GM12878 (cell line): ENCODE measurements around the gene HASPIN. TPM values are rescaled to one million over a fixed set of nuclear protein-coding genes. Genes with fewer than 3 reads are reported as not detected.

ENCODE experiments used
- ATAC-seq: fragments of 200-7000 bp; cut with Tn5 transposase; 3 replicates; pipeline ENCODE4 v1.9.1; 2020; ENCODE audit warnings: mild to moderate bottlenecking, moderate library complexity
- BruUV-seq: library from RNA; stranded (reverse); fragments of 400-500 nt; replicated peaks from 2 replicates; lab custom pipeline; 2021; lab: Mats Ljungman, UMichigan
- CTCF ChIA-PET: fragments of 300-600 bp; sonication (Branson Sonifier 250); formaldehyde crosslinking; extraction: SDS; loops from one replicate; lab custom pipeline; 2021; ENCODE audit warnings: inconsistent platforms; lab: Yijun Ruan, JAX
- POLR2A ChIA-PET: fragments of 350-600 bp; formaldehyde crosslinking; extraction: SDS; loops from one replicate; lab custom pipeline; 2021; ENCODE audit warnings: inconsistent platforms; lab: Charles Lee
- RAD21 ChIA-PET: fragments of 300-600 bp; sonication (Branson Sonifier 250); formaldehyde crosslinking; loops from one replicate; lab custom pipeline; 2023; ENCODE audit warnings: antibody characterized with exemption; ENCODE audit not compliant: unreplicated experiment; lab: Charles Lee
- SMC1A ChIA-PET: fragments of 300-600 bp; sonication (Branson Sonifier 250); formaldehyde crosslinking; loops from one replicate; lab custom pipeline; 2023; ENCODE audit not compliant: unreplicated experiment, uncharacterized antibody; lab: Charles Lee
- DNase-seq: peaks from one replicate; pipeline ENCODE4 v3.0.0-alpha.2; 2011; ENCODE audit warnings: low read depth, low spot score
- FAIRE-seq: peaks from 3 replicates; lab custom pipeline; 2011; peaks lifted over from hg19 to GRCh38; lab: Jason Lieb, UNC
- H2AFZ ChIP-seq: 2 replicates; pipeline ENCODE4 v1.6.0; 2011; ENCODE audit warnings: low read depth, low read length, control low read depth; ENCODE audit not compliant: control insufficient read depth
- H3K27ac ChIP-seq: 2 replicates; pipeline ENCODE4 v1.5.1; 2011; ENCODE audit warnings: control low read depth; ENCODE audit not compliant: control insufficient read depth, insufficient read depth
- H3K27me3 ChIP-seq, 2 experiments: replicated peaks in 1 of 2; 2 replicates each; pipeline versions ENCODE4 v1.6.0 to v1.6.1; 2011; ENCODE audit warnings: low read length in 1 of 2; ENCODE audit not compliant: control insufficient read depth in 2 of 2, insufficient read depth in 2 of 2
- H3K36me3 ChIP-seq, 2 experiments: 2 replicates each; pipeline ENCODE4 v1.5.1; 2011; ENCODE audit warnings: low read length in 1 of 2; ENCODE audit not compliant: control insufficient read depth in 2 of 2, insufficient read depth in 2 of 2
- H3K4me1 ChIP-seq: 2 replicates; pipeline ENCODE4 v1.6.1; 2011; ENCODE audit warnings: mild to moderate bottlenecking, low read length, moderate library complexity, mixed read lengths; ENCODE audit not compliant: control insufficient read depth, insufficient read depth
- H3K4me2 ChIP-seq: 2 replicates; pipeline ENCODE4 v1.6.0; 2011; ENCODE audit warnings: control low read depth; ENCODE audit not compliant: control insufficient read depth, insufficient read depth
- H3K4me3 ChIP-seq: fragments of 200-600 bp; sonication (generic); 2 replicates; pipeline ENCODE4 v1.5.1; 2016
- H3K79me2 ChIP-seq: 2 replicates; pipeline ENCODE4 v1.6.0; 2011; ENCODE audit warnings: low read length; ENCODE audit not compliant: control insufficient read depth, insufficient read depth
- H3K9ac ChIP-seq: 2 replicates; pipeline ENCODE4 v1.8.0; 2011; ENCODE audit warnings: low read length, control low read depth, mixed read lengths; ENCODE audit not compliant: control insufficient read depth, insufficient read depth
- H3K9me3 ChIP-seq: replicated peaks from 3 replicates; pipeline ENCODE4 v1.5.1; 2011; ENCODE audit warnings: mild to moderate bottlenecking, low read length; ENCODE audit not compliant: control insufficient read depth, insufficient read depth
- H4K20me1 ChIP-seq: 2 replicates; pipeline ENCODE4 v1.6.0; 2011; ENCODE audit not compliant: control insufficient read depth, insufficient read depth
- CBX3 ChIP-seq: fragments of 200-600 bp; sonication (generic); IDR thresholded peaks from 2 replicates; pipeline ENCODE4 v1.6.1; 2016; ENCODE audit warnings: low read depth, borderline replicate concordance
- CTCF ChIP-seq, 3 experiments: IDR thresholded peaks in 2 of 3; conservative IDR thresholded peaks in 1 of 3; 2 replicates each; pipeline ENCODE4 v1.5.1; 2011; ENCODE audit warnings: low read depth in 3 of 3, low read length in 3 of 3, mild to moderate bottlenecking in 3 of 3, control low read depth in 2 of 3, moderate library complexity in 2 of 3, inconsistent platforms in 1 of 3, mixed read lengths in 1 of 3; ENCODE audit not compliant: control insufficient read depth in 2 of 3, insufficient read depth in 1 of 3; ENCODE audit errors: extremely low read depth in 1 of 3
- EED ChIP-seq: sonication (generic); IDR thresholded peaks from 2 replicates; pipeline ENCODE4 v1.6.1; 2016; ENCODE audit warnings: antibody characterized with exemption, low read depth
- ETV6 ChIP-seq, 2 experiments: fragments of 450-650 bp in 1 of 2; IDR thresholded peaks in 1 of 2; conservative IDR thresholded peaks in 1 of 2; 2 replicates each; pipeline ENCODE4 v1.6.1; 2014; ENCODE audit warnings: antibody characterized with exemption in 1 of 2, borderline replicate concordance in 1 of 2, low read depth in 1 of 2, mild to moderate bottlenecking in 1 of 2, moderate library complexity in 1 of 2
- GABPA ChIP-seq: IDR thresholded peaks from 2 replicates; pipeline ENCODE4 v1.6.1; 2014; ENCODE audit warnings: antibody characterized with exemption, low read depth, mild to moderate bottlenecking, inconsistent platforms
- JUNB ChIP-seq: IDR thresholded peaks from 2 replicates; pipeline ENCODE4 v1.6.1; 2016; ENCODE audit warnings: antibody characterized with exemption, mild to moderate bottlenecking
- MXI1 ChIP-seq: fragments of 150-350 bp; IDR thresholded peaks from 2 replicates; pipeline ENCODE4 v1.6.1; 2011; ENCODE audit warnings: low read depth, mild to moderate bottlenecking, inconsistent platforms, low read length, improper control_type of control experiment
- NBN ChIP-seq: fragments of 450-650 bp; IDR thresholded peaks from 2 replicates; pipeline ENCODE4 v1.6.1; 2016
- NR2F1 ChIP-seq: fragments of 450-650 bp; conservative IDR thresholded peaks from 2 replicates; pipeline ENCODE4 v1.6.1; 2017; ENCODE audit warnings: mild to moderate bottlenecking
- POLR2A ChIP-seq: IDR thresholded peaks from 2 replicates; pipeline ENCODE4 v1.6.1; 2011; ENCODE audit warnings: low read depth, mild to moderate bottlenecking, low read length
- RUNX3 ChIP-seq: IDR thresholded peaks from 2 replicates; pipeline ENCODE4 v1.6.1; 2012; ENCODE audit warnings: low read length, inconsistent platforms
- TCF12 ChIP-seq: IDR thresholded peaks from 2 replicates; pipeline ENCODE4 v1.6.1; 2011; ENCODE audit warnings: low read depth, mild to moderate bottlenecking, low read length
- USF1 ChIP-seq: IDR thresholded peaks from 2 replicates; pipeline ENCODE4 v1.6.1; 2011; ENCODE audit warnings: borderline replicate concordance, low read depth, mild to moderate bottlenecking, moderate library complexity, mixed read lengths, low read length; ENCODE audit not compliant: insufficient read depth; ENCODE audit errors: extremely low read length
- WGBS: methylation state at CpG from one replicate; pipeline ENCODE4 v1.1.6; 2016; ENCODE audit warnings: low lambda C conversion rate; ENCODE audit not compliant: insufficient replicate concordance, insufficient coverage; ENCODE audit errors: missing lambda C conversion rate; 5-methylcytosine and 5-hydroxymethylcytosine counted together
- in situ Hi-C: fragments of 300-500 bp; cut with MboI; formaldehyde crosslinking; loops from 9 replicates; pipeline ENCODE4 v1.14.3; 2018; ENCODE audit warnings: mixed read lengths
- intact Hi-C: fragments of 100-400 bp; cut with micrococcal nuclease; formaldehyde crosslinking; loops from one replicate; pipeline ENCODE4 v1.14.2; 2022; ENCODE audit not compliant: unreplicated experiment
- polyA plus RNA-seq, 11 experiments: library from polyadenylated mRNA; depleted of rRNA in 4 of 11; unstranded in 6 of 11; stranded (reverse) in 5 of 11; fragments of >200 nt; fragmentation: Nextera tagmentation in 4 of 11; fragmentation: Illumina TruSeq in 1 of 11; extraction: Ambion mirVana in 4 of 11; extraction: Trizol in 1 of 11; gene quantifications; 1 replicate in 1 of 11; 2 replicates in 10 of 11; pipeline versions ENCODE4 v1.2.1 to v1.2.3, GENCODE V29; 2011 to 2016; ENCODE audit warnings: inconsistent platforms in 2 of 11, missing spikeins in 2 of 11, low read depth in 1 of 11
- total RNA-seq, 4 experiments: library from RNA; depleted of rRNA in 3 of 4; stranded (reverse); fragments of >200 nt in 3 of 4; fragmentation: Illumina TruSeq in 1 of 4; extraction: Trizol in 1 of 4; gene quantifications; 2 replicates each; pipeline versions ENCODE4 v1.2.1 to v1.2.3, GENCODE V29; 2013 to 2021

HASPIN gene
- total and polyA plus RNA-seq, 10 of the 15 experiments (the other 5 are each of a cell fraction or from before 2014, with no cell fraction given), result 0.80 to 18.0 (median 10.1) TPM

GRCh38 chr17:3770466-3770865 lies 46.8 kb downstream of the HASPIN start:
- H3K27me3 ChIP-seq, result no peaks in the 10 kb centered on the region
- H3K27ac ChIP-seq, result no peak overlapping the region
- POLR2A ChIA-PET, result no interaction called here
- no peak overlapping the region for H3K4me2 ChIP-seq
- TF ChIP-seq EED (0 out of 2 replicates have a peak, but pooled peaks have one; percentile 31), NBN (no peak), RUNX3 (peak; percentile 35; the same call in 1 of the 2 replicates), ETV6 (conservative IDR thresholded peaks at IDR 0.05 in 1 of 2, IDR thresholded peaks at IDR 0.05 in 1 of 2; ENCODE audit: borderline replicate concordance in 1 of 2, low read depth in 1 of 2) (peak in 1 of 2 experiments; percentile 15; a peak in 1 of 4 replicates), CTCF (IDR thresholded peaks at IDR 0.05 in 2 of 3, conservative IDR thresholded peaks at IDR 0.05 in 1 of 3; ENCODE audit: control insufficient read depth in 2 of 3, extremely low read depth in 1 of 3, insufficient read depth in 1 of 3, low read depth in 3 of 3, low read length in 3 of 3) (no peak), CBX3 (no peak), USF1 (no peak), NR2F1 (no peak), POLR2A (peak; percentile 58), TCF12 (peak; percentile 60; the same call in 1 of the 2 replicates), GABPA (no peak), MXI1 (no peak), JUNB (no peak)
- FAIRE-seq, result no peak
- H3K9me3 ChIP-seq, result no peaks in the 10 kb centered on the region; the same call in 2 of the 3 replicates
- intact Hi-C loops, result no loop called here
- H3K79me2 ChIP-seq, result no peaks in the 10 kb centered on the region
- H3K4me1 ChIP-seq, result peaks cover 11% of the 10 kb centered on the region
- no peak for DNase-seq
- H3K36me3 ChIP-seq, result no peaks in the 10 kb centered on the region
- no peaks in the 10 kb centered on the region for H4K20me1 ChIP-seq
- H2AFZ ChIP-seq, result peak overlapping the region; percentile 61
- CTCF ChIA-PET, result interaction anchor here (0.7 to 1.6 kb wide), 2 partner anchors 32 to 64 kb away, joined by 3 to 6 read pairs; no protein-coding TSS in a partner anchor
- in situ Hi-C loops, result no loop called here
- H3K4me3 ChIP-seq, result no peak overlapping the region
- SMC1A ChIA-PET, result no interaction called here
- RAD21 ChIA-PET, result no interaction called here
- peak; percentile 64 for ATAC-seq
- H3K9ac ChIP-seq, result no peak overlapping the region
- 32% methylated on average over 7 of the region's 8 CpGs for WGBS
- BruUV-seq, result no TSS peak
